ENCODE data around the gene DCLRE1B. TPM values are rescaled to one million over a fixed set of nuclear protein-coding genes. Genes with fewer than 3 reads are reported as not detected.

The DCLRE1B gene
- 4.6 and 5.1 TPM in 2 replicates for total RNA-seq (2014; rRNA removed; shearing (Covaris generic); ENCODE audit: low replicate concordance)

DNA sequence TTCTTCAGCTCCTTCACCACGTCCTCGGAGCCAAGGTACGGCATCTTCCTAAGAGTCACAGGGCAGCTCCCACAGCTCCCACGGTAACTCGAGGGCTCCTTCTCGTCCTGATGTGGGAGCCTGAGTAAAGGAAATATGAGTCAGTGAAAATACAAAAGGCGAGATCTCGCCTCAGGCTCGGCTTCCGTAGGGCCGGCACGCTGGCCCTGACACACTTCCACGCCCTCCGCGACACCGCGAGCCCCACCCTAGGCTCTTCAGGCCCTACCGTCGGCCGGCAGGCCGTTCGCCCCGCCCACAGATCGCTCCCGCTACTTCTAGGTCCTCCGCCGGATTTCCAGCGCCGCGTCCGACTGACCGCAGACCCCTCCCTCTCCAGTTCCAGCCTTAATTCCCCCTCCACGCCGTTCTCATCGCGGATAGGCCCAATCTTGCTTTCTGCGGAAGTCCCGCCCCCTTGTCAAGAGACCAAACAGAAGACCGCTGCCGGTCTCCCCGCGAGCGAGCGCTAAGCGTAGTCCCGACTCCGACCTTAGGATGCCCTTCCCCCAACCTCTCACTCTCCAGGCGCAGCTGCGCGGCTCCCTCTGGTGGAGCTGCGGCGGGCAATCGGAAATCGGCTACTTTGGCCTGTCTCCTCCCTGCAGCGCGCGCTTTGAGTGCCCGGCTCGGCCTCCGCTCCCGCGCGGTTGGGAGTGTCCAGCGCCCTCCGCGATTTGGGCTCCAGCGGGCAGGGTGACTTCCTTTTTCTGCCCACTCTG, at the start of gene DCLRE1B, which contains the start of gene AP4B1:
Gene DCLRE1B, plus strand, starts transcription at position 653 of the 761 bp plus-strand sequence. CDS start 261 bp downstream, outside the sequence.
Gene AP4B1, minus strand, starts transcription at position 126 of the 761 bp plus-strand sequence. Its CDS starts 82 bp downstream, at position 44.
- DNase-seq (ENCODE audit: low read depth): peak; percentile 99
- in situ Hi-C loops (cut with HindIII; ENCODE audit: low pct_unique_long_range_greater_than_20kb, low sequenced_read_pairs): no loop called here

DNA sequence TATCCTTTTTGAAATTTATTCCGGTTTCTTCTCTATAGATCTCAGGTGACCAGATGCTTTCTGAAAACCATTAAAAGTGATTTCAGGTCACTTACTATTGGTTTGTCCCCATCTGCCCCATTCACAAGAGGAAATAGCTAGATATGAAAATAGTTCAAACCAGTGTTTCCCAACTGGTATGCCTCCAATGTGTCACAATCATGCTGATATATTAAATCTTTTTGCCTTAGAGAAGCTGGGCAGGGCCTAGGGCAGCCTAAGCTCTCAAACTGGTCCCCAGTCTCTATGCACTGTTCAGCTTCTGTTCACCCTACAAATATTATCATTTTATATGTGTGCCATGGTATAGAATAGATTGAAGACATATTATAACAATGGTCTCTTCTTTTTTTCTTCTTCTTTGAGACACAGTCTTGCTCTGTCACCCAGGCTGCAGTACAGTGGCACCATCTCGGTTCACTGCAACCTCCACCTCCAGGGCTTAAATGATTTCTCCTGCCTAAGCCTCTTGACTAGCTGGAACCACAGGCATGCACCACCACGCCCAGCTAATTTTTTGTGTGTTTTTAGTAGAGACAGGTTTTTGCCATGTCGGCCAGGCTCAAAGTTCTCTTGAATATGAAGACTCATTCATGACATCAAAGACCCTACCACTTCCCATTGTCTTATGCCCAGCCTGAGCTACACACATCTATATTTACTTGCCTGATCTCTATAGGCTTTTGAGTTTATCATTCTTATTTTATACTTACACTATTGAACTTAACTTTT, 49.3 kb upstream of the DCLRE1B start:
- DNase-seq (ENCODE audit: low read depth): no peak
- in situ Hi-C loops (cut with HindIII; ENCODE audit: low pct_unique_long_range_greater_than_20kb, low sequenced_read_pairs): no loop called here

DNA sequence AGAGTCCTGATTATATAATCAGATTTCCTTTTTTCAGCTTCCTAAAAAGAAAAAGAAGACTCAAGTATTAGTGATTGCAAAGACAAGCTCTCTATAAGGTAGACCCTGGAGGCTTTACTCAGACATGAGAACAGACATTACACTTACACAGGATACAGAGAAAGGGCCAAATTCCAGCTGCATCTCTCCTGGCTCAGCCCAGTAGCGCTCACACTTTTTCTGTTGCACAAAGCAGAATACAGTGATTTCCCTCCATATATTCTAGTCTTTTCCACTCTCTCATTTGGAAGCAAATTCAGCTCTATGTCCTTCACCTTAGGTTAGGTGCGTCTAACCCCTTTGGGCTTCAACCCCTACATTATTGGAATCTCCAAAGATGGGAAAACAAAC, 48.7 kb upstream of the DCLRE1B start:
- no peak for DNase-seq (ENCODE audit: low read depth)
- in situ Hi-C loops (cut with HindIII; ENCODE audit: low pct_unique_long_range_greater_than_20kb, low sequenced_read_pairs): no loop called here

DNA sequence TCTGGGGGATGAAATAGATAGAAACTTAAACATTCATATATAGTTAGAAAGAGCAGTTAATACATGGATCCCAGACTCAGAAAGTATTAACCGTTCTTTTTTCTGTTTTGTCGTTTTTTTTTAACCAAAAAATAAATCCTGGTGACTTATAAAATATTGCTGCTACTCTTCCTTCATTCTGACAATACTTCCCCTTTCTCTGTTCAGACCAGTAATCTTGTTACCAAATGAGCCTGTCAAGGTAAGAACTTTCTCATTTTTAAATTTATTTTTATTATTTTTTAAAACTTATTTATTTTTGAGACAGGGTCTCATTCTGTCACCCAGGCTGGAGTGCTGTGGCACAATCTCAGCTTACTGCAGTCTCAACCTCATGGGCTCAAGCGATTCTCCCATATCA, 47.4 kb upstream of the DCLRE1B start:
- in situ Hi-C loops (cut with HindIII; ENCODE audit: low pct_unique_long_range_greater_than_20kb, low sequenced_read_pairs): no loop called here
- no peak for DNase-seq (ENCODE audit: low read depth)

DNA sequence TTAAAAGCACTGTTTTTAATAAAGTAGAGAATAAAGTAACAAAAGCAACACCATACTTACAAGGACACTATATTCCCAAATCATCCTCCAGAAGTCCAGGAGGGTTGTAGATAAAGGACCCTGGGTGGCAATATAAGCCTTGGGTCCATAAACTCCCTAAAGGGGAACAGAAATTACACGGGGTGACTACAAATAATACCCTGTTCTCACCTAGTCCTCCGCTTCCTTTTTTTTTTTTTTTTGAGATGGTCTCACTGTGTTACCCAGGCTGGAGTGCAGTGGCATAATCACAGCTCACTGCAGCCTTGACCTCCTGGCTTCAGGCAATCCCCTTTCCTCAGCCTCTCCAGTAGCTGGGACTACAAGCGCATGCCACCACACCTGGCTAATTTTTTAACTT, 46.7 kb upstream of the DCLRE1B start:
- in situ Hi-C loops (cut with HindIII; ENCODE audit: low pct_unique_long_range_greater_than_20kb, low sequenced_read_pairs): no loop called here
- no peak for DNase-seq (ENCODE audit: low read depth)

DNA sequence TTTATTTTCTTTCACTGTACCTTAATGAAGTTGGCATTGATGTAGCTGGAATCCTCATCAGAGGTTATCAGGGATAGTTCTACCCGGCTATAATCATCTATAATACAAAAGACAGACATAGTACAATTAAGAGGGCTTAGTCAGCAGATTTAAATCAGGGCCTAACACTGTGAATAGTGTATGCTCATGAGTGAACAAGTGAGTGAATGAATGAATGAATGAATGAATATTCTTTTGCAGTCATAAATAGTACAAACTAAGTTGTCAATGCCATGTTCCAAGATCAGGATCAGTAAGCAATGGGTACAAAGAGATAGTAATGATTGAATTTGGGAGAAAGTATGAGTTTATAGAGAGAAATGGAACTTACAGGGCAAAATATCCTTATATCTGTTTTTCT, 46.1 kb upstream of the DCLRE1B start:
- in situ Hi-C loops (cut with HindIII; ENCODE audit: low pct_unique_long_range_greater_than_20kb, low sequenced_read_pairs): no loop called here
- DNase-seq (ENCODE audit: low read depth): no peak

DNA sequence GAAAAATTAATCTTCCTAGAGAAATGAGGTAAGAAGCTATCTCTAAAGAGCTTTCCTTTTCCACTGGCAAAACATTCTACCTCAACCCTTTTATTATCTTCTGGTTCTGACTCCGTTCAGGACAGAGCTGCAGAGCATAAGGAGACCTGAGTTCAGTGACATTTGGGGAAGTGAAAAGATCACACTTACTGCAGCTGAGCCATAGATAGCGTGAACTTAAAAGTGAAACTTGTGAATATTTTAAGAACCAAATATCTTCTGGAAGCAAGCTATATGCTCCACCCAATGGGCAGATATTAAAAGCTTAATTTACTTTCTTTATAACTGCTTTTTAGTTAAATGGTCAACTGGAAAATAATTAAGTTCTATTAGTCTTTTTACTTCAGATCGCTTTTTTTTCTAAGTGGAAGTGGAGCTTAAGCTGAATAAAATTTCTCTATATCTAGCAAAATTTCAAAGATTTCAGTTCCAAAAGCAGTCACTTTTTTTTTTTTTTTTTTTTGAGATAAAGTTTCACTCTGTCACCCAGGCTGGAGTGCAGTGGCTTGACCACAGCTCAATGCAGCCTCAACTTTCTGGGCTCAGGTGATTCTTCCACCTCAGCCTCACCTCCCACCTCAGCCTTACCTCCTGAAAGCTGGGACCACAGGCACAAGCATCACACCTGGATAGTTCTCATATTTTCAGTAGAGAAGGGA, 45.5 kb upstream of the DCLRE1B start:
- in situ Hi-C loops (cut with HindIII; ENCODE audit: low pct_unique_long_range_greater_than_20kb, low sequenced_read_pairs): no loop called here
- no peak for DNase-seq (ENCODE audit: low read depth)

DNA sequence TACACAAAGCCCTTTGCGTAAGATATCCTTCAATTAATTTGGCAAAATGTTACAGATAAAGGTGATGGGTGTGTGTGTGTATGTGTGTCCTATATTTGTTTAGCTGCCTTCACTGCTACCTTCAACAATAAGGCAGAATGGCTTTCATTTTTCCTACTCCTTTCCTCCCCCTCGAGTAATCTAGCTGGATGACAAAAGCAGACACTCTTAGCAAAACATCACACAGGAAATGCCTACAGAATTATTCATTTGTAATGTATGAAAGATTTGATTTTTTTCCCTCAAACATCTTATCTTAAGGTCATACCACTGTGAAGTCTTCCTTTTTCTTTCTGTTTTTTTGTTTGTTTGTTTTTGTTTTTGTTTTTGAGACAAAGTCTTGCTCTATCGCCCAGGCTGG, 44.2 kb upstream of the DCLRE1B start:
- in situ Hi-C loops (cut with HindIII; ENCODE audit: low pct_unique_long_range_greater_than_20kb, low sequenced_read_pairs): no loop called here
- DNase-seq (ENCODE audit: low read depth): no peak

DNA sequence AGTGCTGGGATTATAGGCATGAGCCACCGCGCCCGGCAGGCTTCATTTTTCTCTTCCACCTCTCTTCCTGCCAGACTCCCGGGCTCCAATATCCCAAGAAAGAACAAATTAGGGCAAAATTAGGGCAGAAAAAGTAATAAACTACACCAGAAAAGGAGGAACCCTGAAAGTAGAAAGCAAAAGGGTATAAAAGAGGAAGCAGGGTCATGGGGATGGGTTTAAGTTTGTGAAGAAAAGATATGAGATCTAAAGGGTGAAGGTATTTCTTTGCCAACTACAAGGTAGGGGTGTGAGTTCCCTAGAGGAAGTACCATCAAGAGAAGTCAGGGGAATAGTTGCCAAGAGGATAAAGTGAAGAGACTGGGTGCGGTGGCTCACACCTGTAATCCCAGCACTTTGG, 43.5 kb upstream of the DCLRE1B start:
- in situ Hi-C loops (cut with HindIII; ENCODE audit: low pct_unique_long_range_greater_than_20kb, low sequenced_read_pairs): no loop called here
- DNase-seq (ENCODE audit: low read depth): no peak

DNA sequence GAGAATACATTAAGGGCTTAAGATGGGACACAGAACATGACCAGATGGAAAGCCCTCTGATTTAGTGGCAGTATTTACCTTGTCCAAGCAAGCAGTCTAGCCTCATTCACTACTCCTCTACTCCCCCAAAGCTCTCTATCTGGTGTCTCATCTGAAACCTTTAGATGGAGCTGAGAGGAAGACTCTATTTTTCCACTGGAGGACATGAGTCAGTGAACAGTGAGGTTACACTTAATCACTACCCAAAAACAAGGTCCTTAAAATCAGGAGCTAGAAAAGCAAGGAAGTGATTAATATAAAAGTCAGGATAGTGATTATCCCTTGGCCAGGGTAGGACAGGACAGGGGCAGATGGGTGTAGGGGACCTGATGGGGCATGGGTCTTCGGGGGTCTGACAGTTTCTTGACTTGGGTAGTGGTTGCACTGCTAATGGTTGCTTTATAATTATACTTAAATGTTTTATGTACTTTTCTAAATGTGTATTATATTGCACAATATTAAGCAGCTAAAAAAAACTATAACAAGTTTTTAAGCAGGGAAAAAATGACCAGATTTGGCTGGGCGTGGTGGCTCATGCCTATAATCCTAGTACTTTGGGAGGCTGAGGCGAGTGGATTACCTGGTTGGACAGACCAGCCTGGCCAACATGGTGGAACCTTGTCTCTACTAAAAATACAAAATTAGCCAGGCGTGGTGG, 36.6 kb upstream of the DCLRE1B start:
- in situ Hi-C loops (cut with HindIII; ENCODE audit: low pct_unique_long_range_greater_than_20kb, low sequenced_read_pairs): no loop called here
- DNase-seq (ENCODE audit: low read depth): no peak

DNA sequence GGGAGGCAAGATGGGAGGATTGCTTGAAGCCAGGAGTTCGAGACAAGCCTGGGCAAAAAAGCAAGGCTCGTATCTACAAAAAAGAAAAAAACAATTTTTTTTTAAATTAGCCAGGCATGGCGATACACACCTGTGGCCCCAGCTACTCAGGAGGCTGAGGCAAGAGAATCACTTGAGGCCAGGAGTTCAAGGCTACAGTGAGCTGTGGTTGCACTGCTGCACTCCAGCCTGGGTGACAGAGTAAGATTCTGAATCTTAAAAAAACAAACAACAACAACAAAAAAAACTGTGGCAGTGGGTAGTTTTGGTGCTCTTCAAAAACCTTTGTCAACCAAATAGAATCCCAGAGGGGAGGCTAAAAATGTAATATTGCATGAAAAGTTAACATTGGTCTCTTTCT, 34.3 kb upstream of the DCLRE1B start:
- in situ Hi-C loops (cut with HindIII; ENCODE audit: low pct_unique_long_range_greater_than_20kb, low sequenced_read_pairs): no loop called here
- DNase-seq (ENCODE audit: low read depth): no peak

DNA sequence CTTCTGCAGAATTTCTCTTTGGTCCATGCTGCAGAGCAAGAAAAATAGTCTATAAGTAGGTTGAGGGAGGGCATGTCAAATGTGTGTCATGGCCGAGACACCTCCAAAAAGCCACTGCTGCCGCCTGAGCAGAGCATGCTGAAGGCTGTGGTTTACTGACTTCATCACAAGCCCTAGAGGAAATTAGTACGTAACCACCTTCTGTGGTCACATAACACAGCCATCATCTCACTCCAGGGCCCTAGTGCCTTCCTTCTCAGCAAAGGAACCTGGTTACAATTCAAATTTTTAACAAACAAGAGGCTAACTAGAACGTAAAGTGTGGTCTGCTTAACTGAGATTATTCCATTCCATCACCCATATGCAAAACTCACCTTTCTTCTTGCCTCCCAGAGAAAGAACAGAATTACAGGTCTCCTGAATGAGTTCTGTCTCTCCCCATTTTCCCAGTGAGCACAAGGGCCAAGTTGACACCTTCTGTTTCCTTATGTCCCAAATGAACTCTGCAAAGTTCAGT, 33.5 kb upstream of the DCLRE1B start, which contains the start of gene PTPN22:
Gene PTPN22, minus strand, starts transcription at position 116 of the 517 bp plus-strand sequence.
- in situ Hi-C loops (cut with HindIII; ENCODE audit: low pct_unique_long_range_greater_than_20kb, low sequenced_read_pairs): no loop called here

DNA sequence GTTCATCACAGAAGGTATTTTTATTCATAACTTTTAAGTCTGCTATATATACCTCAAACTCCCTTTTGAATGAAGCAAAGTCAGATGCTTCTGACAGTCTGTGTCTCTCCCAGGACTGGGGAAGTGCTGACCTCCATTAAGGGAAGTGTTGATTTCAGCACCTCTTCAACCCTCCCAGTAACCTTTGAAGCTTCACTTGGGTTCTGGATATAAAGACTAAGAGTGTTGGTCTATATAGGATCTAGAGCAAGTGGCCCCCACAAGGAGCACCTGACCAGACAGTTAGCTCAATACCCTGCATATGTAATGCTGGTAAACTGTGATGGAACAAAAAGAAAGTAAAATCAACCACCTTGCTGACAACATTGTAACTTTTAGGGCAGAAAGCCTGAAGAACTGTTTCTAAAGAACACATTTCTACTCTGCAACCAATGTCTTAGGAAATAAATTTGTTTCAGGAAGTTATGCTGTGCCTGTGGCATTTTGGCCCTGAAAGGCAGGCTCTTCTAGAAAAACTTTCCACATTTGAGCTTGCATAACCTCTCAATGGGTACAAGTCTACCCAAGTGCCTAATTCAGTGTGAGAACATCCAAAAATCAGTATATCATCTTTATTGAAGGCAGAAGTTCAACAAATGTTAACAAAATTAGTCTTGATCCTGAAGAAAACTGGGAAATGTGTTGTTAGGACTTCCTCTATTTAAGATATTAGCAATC, 32.7 kb upstream of the DCLRE1B start:
- in situ Hi-C loops (cut with HindIII; ENCODE audit: low pct_unique_long_range_greater_than_20kb, low sequenced_read_pairs): no loop called here
- no peak for DNase-seq (ENCODE audit: low read depth)

More for the DNA sequence above, 33.5 kb upstream of the DCLRE1B start, which contains the start of gene PTPN22:
- DNase-seq (ENCODE audit: low read depth): no peak

DNA sequence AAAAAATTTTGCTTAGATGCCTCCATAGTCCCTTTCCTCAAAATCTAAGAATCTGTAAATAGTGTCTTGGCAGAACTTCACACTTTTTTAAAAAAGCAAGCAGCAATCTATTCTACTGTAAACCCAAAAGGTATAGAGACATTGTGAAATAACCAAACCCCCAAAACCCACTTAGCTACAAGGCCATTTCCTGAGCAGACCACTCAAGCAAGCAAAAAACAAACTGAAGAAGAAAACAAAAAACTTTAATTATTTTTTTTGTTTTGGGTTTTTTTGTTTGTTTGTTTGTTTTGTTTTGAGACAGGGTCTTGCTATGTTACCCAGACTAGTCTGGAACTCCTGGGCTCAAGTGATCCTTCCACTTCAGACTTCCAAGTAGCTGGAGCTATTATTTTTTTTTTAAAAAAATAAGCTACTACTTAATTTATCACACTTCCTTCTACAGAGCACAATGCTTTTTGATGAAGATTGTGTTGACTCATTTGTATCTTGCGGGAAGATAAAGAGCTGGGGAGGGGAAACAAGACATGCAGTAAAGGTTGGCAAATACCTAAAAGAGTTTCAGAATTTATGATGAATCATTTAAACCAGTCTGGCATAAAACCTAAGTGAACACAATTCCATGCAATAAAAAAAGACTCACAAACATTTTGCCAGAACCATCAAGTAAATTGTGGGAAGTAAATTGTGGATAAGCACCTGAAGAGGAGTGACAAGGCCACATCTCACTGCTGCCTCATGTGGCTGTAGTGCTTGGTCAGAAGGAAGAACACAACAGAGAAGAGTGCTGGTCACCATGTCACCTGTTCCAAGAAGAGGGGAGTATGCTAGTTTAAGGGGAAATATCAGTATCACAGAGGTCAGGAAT, 30.9 kb upstream of the DCLRE1B start:
- DNase-seq (ENCODE audit: low read depth): no peak
- in situ Hi-C loops (cut with HindIII; ENCODE audit: low pct_unique_long_range_greater_than_20kb, low sequenced_read_pairs): no loop called here

DNA sequence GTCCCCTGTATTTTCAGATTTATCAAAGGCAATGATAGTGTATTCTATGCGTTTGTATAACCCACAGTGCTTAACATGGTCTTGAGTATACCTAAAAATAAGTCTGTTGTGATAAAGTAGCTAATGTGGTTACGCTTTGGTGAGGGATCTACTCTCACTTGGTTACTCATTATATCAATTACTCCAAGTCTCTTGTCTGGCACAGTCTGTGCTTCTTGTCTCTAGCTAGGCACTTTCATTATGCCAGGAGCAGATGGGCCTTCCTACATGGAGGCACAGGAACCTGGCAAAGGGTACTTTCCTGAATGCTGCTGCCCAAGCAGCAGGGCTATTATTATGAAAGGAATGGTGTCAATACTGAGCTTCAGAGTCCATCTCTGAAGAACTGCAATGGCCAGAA, 29.4 kb upstream of the DCLRE1B start:
- DNase-seq (ENCODE audit: low read depth): no peak
- in situ Hi-C loops (cut with HindIII; ENCODE audit: low pct_unique_long_range_greater_than_20kb, low sequenced_read_pairs): no loop called here

DNA sequence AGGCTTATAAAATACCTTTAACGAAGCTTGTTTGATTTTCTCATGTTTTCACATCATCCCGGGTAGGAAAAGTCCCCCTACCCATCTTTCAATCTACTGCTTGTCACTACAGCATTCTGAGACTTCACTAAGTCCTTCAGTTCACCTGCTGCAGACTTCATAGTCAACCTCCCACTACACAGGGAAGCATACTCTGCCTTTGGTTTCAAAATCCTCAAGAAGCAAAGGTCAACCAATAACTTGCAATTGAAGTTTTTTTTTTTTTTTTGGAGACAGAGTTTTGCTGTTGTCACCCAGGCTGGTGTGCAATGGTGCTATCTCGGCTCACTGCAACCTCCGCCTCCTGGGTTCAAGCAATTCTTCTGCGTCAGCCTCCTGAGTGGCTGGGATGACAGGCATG, 28.9 kb upstream of the DCLRE1B start:
- in situ Hi-C loops (cut with HindIII; ENCODE audit: low pct_unique_long_range_greater_than_20kb, low sequenced_read_pairs): no loop called here
- DNase-seq (ENCODE audit: low read depth): no peak

DNA sequence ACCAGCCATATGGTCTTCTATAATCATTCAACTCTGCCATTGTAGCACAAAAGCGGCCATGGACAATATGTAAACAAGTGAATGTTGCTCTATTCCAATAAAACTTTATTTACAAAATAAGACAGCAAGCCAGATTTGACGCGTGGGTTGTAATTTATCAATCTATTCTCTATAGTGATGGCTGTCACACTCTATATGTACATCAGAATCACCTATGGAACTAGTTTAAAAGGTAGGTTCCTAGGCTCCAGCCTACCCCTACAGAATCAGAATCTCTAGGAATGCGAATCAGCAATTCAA, 25.4 kb upstream of the DCLRE1B start:
- no peak for DNase-seq (ENCODE audit: low read depth)
- in situ Hi-C loops (cut with HindIII; ENCODE audit: low pct_unique_long_range_greater_than_20kb, low sequenced_read_pairs): no loop called here
